Pancreas (tissue), 10 donors: ENCODE measurements around the gene S100A10. TPM values are rescaled to one million over a fixed set of nuclear protein-coding genes. Genes with fewer than 3 reads are reported as not detected.

ENCODE experiments used
- ATAC-seq, 4 donors: fragments of 200-7000 bp; cut with Tn5 transposase; one replicate each; pipeline versions ENCODE4 v1.8.0 to v1.9.1; 2020; ENCODE audit warnings: mild to moderate bottlenecking in 4 of 4, moderate library complexity in 4 of 4
- DNase-seq, 6 donors: peaks; one replicate each; pipeline ENCODE4 v3.0.0-alpha.2; 2020
- FAIRE-seq: peaks from 2 replicates; lab custom pipeline; 2012; peaks lifted over from hg19 to GRCh38; lab: Jason Lieb, UNC
- H3K27ac ChIP-seq, 4 donors: fragments of 200-600 bp; sonication (generic); 1 replicate in 3 of 4; 2 replicates in 1 of 4; pipeline versions ENCODE4 v1.5.0 to v1.8.0; 2020
- H3K27me3 ChIP-seq, 4 donors: fragments of 200-600 bp; one replicate each; pipeline ENCODE4 v1.8.0; 2021
- H3K36me3 ChIP-seq, 3 donors: fragments of 200-600 bp; sonication (generic) in 1 of 3; one replicate each; pipeline versions ENCODE4 v1.5.0 to v1.8.0; 2020 to 2021
- H3K4me1 ChIP-seq, 3 donors: fragments of 200-600 bp; one replicate each; pipeline ENCODE4 v1.8.0; 2021
- H3K4me3 ChIP-seq, 4 donors: fragments of 200-600 bp; sonication (generic) in 2 of 4; one replicate each; pipeline versions ENCODE4 v1.5.0 to v1.8.0; 2020 to 2021
- H3K9me3 ChIP-seq, 4 donors: fragments of 200-600 bp; one replicate each; pipeline ENCODE4 v1.8.0; 2021
- CTCF ChIP-seq, 4 donors: fragments of 200-600 bp; sonication (generic) in 3 of 4; IDR thresholded peaks; one replicate each; pipeline versions ENCODE4 v1.5.0 to v1.8.0; 2021; ENCODE audit warnings: antibody characterized with exemption in 4 of 4
- WGBS, 2 donors: extraction: QIAGEN DNeasy Blood & Tissue Kit; methylation state at CpG; one replicate each; pipeline ENCODE4 v1.1.7; 2013; 5-methylcytosine and 5-hydroxymethylcytosine counted together
- intact Hi-C, 3 donors: fragments of 100-400 bp; cut with DNase I; formaldehyde crosslinking; loops; one replicate each; pipeline versions ENCODE4 v1.11.1 to v1.14.2; 2022
- polyA plus RNA-seq, 2 donors: library from polyadenylated mRNA; stranded (reverse); fragments of 200-250 nt; gene quantifications; one replicate each; pipeline ENCODE4 v1.2.3, GENCODE V29; 2013
- total RNA-seq, 6 donors: library from RNA; stranded (reverse); fragmentation: NEBNext Ultra II Directional in 4 of 6; extraction: Animal tissue kit (Norgen Biotek cat#: 25700) in 4 of 6; gene quantifications; one replicate each; pipeline versions ENCODE4 v1.2.1 to v1.2.4, GENCODE V29; 2021 to 2023
- donor health status: healthy with polysubstance abuse.
- donor health status: DM: no; HTN: no; CAD: no; lungs with moderate emphysema.
- donor health status: DM: no; HTN: no; CAD: no.
- donor health status: control.
- donor health status: control.
- donor health status: Bipolar disorder and iron deficiency.
- donor health status: DM: yes; HTN: yes; CAD: no.
- donor health status: DM: no; HTN: no; CAD: no.
- donor health status: DM: no; HTN: no; CAD: no.
- donor health status: DM: yes; HTN: yes; CAD: no.

Gene S100A10
- total and polyA plus RNA-seq, 8 donors = 34.3 to 269 (median 117) TPM

DNA sequence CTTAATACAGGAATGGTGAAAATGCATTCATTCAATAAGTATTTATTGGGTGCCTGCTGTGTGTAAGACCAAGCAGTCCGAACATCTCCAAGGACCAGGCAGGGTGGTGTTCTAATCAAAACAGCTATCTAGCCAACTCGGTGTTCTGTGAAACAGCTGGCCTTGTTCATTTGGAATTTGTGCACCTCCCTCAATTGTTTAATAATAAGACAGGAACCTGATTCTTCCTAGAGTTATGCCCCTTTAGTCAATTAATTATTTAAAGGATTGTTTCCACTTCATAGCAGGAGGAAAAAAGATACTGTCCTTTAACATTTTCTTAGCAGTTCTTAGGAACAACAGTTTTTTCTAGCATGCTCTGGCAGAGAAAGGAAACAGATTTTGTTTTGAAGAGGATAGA lies 30.4 kb downstream of the S100A10 start:
- Histone ChIP-seq H3K9me3 (no peaks in the 10 kb centered on the region), H3K4me1 (peaks cover 0 to 3% (median 0%) of the 10 kb centered on the region in 3 donors), H3K27ac (no peak overlapping the region), H3K36me3 (no peaks in the 10 kb centered on the region), H3K27me3 (no peaks in the 10 kb centered on the region), H3K4me3 (no peak overlapping the region)
- WGBS, 2 donors = 32 to 40% methylated on average over 2 of the region's 2 CpGs
- intact Hi-C loops = no loop called here
- FAIRE-seq (no peak), ATAC-seq (no peak), DNase-seq (no peak)
- no peak for TF ChIP-seq CTCF (IDR thresholded peaks at IDR 0.05)

DNA sequence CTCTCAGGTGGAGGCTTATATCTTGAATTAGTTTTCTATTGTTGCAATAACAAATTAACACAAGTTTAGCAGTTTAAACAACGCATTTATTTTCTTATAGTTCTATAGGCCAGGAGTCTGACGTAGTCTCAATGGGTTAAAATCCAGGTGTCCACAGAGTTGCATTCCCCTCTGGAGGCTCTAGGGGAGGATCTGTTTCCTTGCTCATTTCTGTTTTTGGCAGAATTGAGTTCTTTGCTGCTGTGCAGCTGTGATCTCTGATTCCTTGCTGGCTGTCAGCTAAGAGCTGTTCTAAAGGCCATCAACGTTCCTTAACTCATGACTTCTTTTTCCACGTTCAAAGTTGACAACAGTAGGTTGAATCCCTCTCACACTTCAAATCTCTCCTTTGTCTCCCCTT lies 31.8 kb downstream of the S100A10 start:
- TF ChIP-seq CTCF (IDR thresholded peaks at IDR 0.05) = no peak
- 37 to 40% methylated on average over 4 of the region's 4 CpGs for WGBS, 2 donors
- DNase-seq = no peak
- Histone ChIP-seq H3K9me3 (no peaks in the 10 kb centered on the region), H3K36me3 (no peaks in the 10 kb centered on the region), H3K27me3 (no peaks in the 10 kb centered on the region), H3K4me3 (no peak overlapping the region), H3K4me1 (peaks cover 0 to 3% (median 0%) of the 10 kb centered on the region in 3 donors), H3K27ac (peak overlapping the region in 2 of 4 donors; percentile 67 to 69)
- no peak for FAIRE-seq
- ATAC-seq = peak in 3 of 4 donors; percentile 20 to 47 (median 29)
- intact Hi-C loops = no loop called here

DNA sequence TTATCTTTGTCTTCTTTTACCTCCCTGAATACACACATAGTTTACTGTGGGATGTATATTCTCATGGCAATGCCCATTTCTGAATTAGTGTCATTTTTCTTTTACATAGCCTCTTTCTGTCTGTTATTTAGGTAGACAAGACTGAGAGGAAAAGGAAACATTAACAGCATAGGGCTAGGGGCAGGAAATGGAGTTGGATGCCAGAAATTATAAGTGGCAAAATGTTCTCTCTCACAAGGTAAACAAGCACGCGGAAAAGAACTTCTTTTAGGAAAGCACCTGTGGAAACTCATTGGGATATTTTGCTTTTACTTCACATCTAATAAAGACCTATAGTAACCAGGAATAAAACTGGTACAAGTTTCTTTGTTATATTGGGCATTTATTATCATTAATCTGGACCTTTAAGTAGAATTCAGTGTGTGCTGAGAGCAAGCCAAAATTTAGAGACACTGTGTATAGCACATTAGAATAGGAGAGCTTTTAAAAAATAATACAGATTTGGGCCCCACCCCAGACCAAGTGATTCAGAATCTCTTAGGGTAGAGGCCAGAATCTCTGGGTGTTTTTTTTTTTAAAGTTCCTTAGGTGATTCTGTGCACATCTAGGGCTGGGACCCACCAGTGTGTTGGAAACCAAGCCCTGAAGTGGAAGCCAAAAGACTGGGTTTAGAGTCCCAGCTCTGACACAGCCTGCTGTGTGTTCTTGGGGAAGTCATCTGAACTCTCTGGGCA lies 32.7 kb downstream of the S100A10 start:
- Histone ChIP-seq H3K4me3 (no peak overlapping the region), H3K27ac (peak overlapping the region in 3 of 4 donors; percentile 7 to 69 (median 67)), H3K27me3 (no peaks in the 10 kb centered on the region), H3K4me1 (peaks cover 0 to 3% (median 0%) of the 10 kb centered on the region in 3 donors), H3K9me3 (no peaks in the 10 kb centered on the region), H3K36me3 (no peaks in the 10 kb centered on the region)
- intact Hi-C loops = no loop called here
- ATAC-seq = peak in 3 of 4 donors; percentile 56 to 77 (median 69)
- WGBS, 2 donors = 24% methylated on average over 2 of the region's 2 CpGs
- TF ChIP-seq CTCF (IDR thresholded peaks at IDR 0.05) = no peak
- no peak for DNase-seq
- no peak for FAIRE-seq

DNA sequence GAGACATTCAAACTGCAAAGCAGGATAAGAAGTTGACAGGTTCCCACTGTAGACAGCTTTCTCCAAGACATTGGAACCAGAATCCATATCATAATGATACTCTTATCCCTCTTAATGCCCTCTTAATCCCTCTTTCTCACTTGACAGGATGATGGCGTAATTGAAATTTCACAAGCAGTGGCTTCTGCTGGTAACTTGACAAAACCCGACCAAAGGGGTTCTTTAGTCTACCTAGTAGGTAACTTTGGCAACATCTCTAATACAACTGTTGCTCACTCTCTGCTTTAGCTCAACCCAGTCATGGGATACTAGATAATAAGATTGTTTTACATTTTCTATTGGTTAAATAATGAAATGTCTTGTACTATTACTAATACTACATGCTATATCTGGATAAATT lies 34.7 kb downstream of the S100A10 start:
- DNase-seq = no peak
- no peak overlapping the region for H3K27ac ChIP-seq
- 85 to 94% methylated on average over 2 of the region's 2 CpGs for WGBS, 2 donors
- no peak for TF ChIP-seq CTCF (IDR thresholded peaks at IDR 0.05)
- no peaks in the 10 kb centered on the region for H3K27me3 ChIP-seq
- intact Hi-C loops = no loop called here
- H3K4me3 ChIP-seq = no peak overlapping the region
- H3K36me3 ChIP-seq = no peaks in the 10 kb centered on the region
- peaks cover 0 to 3% (median 0%) of the 10 kb centered on the region in 3 donors for H3K4me1 ChIP-seq
- H3K9me3 ChIP-seq = no peaks in the 10 kb centered on the region
- FAIRE-seq = no peak
- ATAC-seq = no peak

GRCh38 chr1:151956957-151957497 lies 36.6 kb downstream of the S100A10 start:
- Histone ChIP-seq H3K27me3 (no peaks in the 10 kb centered on the region), H3K36me3 (no peaks in the 10 kb centered on the region), H3K4me1 (peaks cover 0 to 3% (median 0%) of the 10 kb centered on the region in 3 donors), H3K9me3 (no peaks in the 10 kb centered on the region), H3K27ac (no peak overlapping the region), H3K4me3 (no peak overlapping the region)
- no peak for TF ChIP-seq CTCF (IDR thresholded peaks at IDR 0.05)
- ATAC-seq (no peak), FAIRE-seq (no peak), DNase-seq (no peak)
- 58 to 74% methylated on average over 3 of the region's 3 CpGs for WGBS, 2 donors
- intact Hi-C loops = no loop called here
